GM18909 (cell line): ENCODE results near the gene ACSF3.
A peak's percentile ranks its signal among the peaks of the same experiment; 100 is the strongest.
"Not testable (repeated sequence)": the region's sequence is repeated elsewhere in the genome, so short reads cannot be mapped to it uniquely, and the experiment has no call there.

ENCODE experiments used
- ATAC-seq: cut with Tn5 transposase; IDR thresholded peaks from one replicate; pipeline ENCODE4 v1.9.1; 2021; ENCODE audit warnings: mild to moderate bottlenecking; ENCODE audit not compliant: unreplicated experiment, poor library complexity

The ACSF3 gene

DNA sequence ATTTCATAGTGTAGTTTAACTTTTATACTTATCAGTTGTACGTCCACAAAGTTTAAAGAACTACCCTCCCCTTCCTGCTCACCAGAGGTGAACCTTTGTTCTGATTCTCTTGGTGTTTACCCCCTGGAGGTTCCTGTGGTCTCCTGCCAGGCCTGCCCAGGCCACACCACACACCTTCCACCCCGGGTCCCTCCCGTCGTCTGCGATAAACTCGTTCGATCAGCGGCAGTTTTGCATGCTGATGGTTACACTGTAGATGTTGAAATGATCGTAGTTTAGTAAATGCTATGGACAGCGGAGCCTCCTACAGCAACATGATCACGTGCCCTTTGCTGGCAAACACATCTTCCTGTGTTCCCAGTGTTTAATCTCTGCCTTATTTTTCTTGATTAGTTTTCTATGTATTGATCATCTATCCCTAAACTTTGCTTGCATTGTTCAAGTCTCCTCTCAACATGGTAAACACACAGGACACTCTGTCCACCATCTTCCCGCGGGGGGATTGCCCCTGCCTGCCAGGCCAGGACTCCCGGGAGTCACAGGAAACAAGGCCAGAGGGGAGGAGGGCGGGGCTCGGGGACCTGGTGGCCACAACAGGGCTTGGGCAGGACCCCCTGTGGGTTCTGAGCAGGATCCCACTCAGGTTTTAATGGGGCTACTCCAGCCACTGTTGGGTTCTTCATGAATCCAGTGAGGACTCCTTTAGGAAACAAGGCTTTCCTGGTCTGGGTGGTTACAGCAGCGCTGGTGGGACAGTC, 2.8 kb upstream of the ACSF3 start:
- ATAC-seq: no peak

GRCh38 chr16:89092013-89092412, 1.6 kb upstream of the ACSF3 start:
- ATAC-seq: no peak

GRCh38 chr16:89093252-89093601, 425 bp upstream of the ACSF3 start:
- not testable (repeated sequence) for ATAC-seq

- peak; percentile 3 for ATAC-seq
These were observed 714 bp downstream of the ACSF3 start for GRCh38 chr16:89094252-89094879.

DNA sequence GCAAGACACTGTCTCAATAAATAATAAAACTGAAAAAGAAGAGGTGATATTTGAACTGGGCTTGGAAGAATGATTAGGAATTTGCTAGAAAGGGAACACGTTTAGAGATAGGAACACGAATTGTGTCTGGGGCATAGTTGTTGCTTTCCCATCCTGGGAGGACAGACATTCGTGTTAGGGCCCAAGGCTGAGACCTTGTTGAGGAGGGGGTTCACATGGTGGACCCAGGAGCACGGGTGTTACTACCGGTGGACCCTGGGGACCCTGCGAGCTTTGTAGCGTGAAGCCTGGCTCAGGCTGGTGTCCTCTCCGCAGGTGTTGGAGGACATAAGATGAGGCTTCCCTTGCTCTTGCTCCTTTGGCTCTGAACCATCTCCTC, 1.2 kb downstream of the ACSF3 start:
- no peak for ATAC-seq

- ATAC-seq: no peak
These were observed 1.9 kb downstream of the ACSF3 start for GRCh38 chr16:89095491-89095951.

- ATAC-seq: no peak
These were observed 2.5 kb downstream of the ACSF3 start for GRCh38 chr16:89096042-89096717.

GRCh38 chr16:89096768-89097391, 3.2 kb downstream of the ACSF3 start:
- no peak for ATAC-seq

GRCh38 chr16:89097392-89097772, 3.7 kb downstream of the ACSF3 start:
- ATAC-seq: no peak

GRCh38 chr16:89098767-89099430, 5.2 kb downstream of the ACSF3 start:
- ATAC-seq: no peak

DNA sequence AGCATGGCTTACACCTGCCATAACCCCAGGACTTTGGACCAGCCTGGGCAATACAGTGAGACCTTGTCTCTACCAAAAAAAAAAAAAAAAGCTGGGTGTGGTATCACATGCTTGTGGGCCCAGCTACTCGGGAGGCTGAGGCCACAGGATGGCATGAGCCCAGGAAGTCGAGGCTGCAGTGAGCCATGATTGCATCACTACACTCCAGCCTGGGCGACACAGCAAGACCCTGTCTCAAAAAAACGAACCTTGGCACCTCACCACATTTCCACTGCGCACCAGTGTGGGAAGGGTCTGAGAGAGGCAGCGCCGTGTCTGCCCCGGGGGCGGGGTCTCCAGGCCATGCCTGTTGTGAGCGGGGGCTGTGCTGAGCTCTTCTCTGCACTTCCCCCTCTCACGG, 6.3 kb downstream of the ACSF3 start:
- no peak for ATAC-seq

GRCh38 chr16:89100601-89101302, 7.1 kb downstream of the ACSF3 start:
- ATAC-seq: no peak

DNA sequence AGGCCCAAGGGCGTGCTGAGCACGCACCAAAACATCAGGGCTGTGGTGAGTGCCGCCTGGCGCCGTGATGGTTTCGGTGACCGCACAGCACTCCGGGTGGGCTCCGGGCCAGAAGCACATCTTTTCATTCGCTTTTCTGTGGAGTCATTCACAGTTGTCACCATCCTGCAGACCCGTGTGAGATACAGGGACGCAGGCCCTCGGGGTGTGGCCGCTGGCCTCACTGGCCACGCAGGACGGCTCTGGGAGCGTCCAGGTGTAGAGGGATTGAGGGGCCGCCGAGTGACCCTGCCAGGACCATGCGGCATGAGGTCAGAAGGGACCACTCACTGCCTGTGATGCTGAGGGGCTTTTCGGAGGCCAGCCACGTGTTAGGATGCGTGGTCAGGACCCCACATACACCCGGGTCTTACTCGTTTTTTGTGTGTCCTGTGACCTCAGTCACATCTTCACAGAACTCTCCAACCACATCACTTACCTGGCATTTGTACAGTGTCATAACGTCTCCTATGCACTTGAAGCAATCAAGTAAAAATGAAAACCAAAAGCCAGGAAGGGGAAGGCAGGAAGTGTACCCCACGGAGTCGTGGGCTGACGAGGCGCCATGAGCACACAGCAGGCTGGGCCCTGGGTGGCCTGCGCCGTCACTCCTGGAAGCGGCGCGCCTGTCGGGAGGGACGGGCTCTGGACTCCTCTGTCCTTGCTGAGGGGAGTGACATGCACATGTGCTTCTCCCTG, 7.8 kb downstream of the ACSF3 start:
- ATAC-seq: no peak

DNA sequence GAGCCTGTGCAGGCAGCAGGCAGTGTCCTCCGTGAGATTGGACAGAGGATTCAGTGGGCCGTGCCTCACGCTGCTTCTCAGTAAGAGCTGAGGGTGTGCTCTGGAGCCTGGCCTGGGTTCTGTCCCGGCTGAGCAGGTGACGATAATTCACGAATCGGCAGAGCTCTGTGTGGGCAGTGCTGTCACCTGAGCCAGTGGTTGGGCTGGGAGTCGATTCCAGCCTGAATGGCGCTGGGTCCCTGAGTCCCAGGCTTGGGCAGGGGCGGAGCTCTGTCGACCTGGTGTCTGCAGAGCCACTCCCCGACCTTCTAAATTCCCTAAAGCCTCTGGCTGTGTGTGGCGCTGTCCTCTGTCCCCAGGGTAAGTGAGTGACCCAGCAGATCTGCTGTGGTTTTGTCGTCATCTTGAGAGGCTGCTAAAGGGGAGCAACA, 8.4 kb downstream of the ACSF3 start:
- ATAC-seq: no peak

- no peak for ATAC-seq
These were observed 8.9 kb downstream of the ACSF3 start for GRCh38 chr16:89102481-89103073.

DNA sequence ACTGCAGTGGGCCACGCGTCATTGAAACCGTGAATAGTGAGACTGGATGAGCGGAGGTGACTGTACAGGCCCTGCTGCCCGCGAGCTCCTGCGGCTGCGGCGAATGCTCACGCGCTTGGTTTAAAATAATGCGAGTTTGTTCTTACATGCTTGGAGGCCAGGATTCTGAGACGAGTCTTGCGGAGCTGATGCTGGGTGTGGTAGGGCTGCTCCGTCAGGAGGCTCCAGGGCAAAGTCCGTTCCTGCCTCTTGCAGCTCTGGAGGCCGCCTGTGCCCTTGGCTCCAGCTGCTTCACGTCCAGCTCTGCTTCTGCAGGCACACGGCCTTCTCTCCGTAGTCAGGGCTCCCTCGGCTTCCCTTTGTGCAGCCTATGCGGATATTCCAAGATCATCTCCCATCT, 9.5 kb downstream of the ACSF3 start:
- no peak for ATAC-seq

GRCh38 chr16:89103781-89104180, 10.1 kb downstream of the ACSF3 start:
- no peak for ATAC-seq

DNA sequence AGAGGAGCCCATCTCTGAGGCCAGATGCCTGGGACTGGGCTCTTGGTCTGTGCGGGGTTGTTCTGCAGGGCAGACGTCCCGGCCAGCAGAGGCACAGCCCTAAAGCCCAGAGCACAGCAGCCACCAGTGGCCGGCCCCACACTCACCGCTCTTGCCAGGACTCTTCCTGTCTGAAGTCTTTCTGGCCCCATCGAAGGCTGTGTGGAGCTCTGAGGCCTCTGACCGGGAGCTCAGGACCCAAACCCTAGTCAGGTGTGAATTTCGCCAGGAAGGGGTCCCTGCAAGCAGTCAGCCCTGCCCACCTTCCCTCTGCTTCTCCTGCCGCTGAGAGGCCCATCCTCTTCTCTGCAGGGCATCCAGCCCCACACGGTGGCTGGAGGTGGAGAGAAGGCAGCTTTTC, 10.7 kb downstream of the ACSF3 start:
- ATAC-seq: no peak
